GM06990 (cell line): ENCODE measurements around the gene TNIK.
A peak's percentile ranks its signal among the peaks of the same experiment; 100 is the strongest.

Experiments
- DNase-seq: peaks from one replicate; pipeline ENCODE4 v3.0.0-alpha.2; 2011; ENCODE audit not compliant: insufficient read length; ENCODE audit errors: extremely low read depth
- H3K27me3 ChIP-seq: replicated peaks from 2 replicates; pipeline ENCODE4 v1.6.0; 2011; ENCODE audit warnings: low read length; ENCODE audit not compliant: control insufficient read depth, insufficient read depth
- H3K36me3 ChIP-seq: 2 replicates; pipeline ENCODE4 v1.5.1; 2011; ENCODE audit warnings: low read length; ENCODE audit not compliant: control insufficient read depth, insufficient read depth
- H3K4me3 ChIP-seq: replicated peaks from 2 replicates; pipeline ENCODE4 v1.5.1; 2011; ENCODE audit warnings: low read depth, mild to moderate bottlenecking, control low read depth, low read length
- TF ChIP-seq, protein P1 (sequence below): IDR thresholded peaks from 2 replicates; pipeline ENCODE4 v1.5.1; 2011; ENCODE audit warnings: low read length, control low read depth, mild to moderate bottlenecking, inconsistent platforms; ENCODE audit not compliant: insufficient read depth, poor library complexity, severe bottlenecking

The TNIK gene

DNA sequence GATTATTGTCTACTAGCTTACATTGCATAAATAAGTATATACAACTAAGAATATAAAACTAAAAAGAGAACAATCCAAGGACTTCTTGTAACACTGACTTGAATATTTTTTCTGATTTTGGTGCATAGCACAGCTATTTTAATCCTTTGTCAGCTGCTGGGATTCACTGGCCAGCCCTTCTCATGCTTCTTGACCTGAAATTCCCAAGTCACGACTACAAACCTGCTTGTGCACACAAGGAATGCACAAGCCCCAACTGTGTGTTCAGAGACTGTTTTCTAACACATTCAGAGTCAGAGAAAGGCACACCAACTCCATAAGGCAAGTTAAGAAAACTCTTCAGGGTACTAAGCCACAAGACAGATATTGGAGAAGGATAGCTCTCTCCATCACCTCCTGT, 80.9 kb downstream of the TNIK start:
- no peaks in the 10 kb centered on the region; the same call in none of the 2 replicates for H3K36me3 ChIP-seq
- H3K27me3 ChIP-seq: no peaks in the 10 kb centered on the region
- TF ChIP-seq, protein P1, sequence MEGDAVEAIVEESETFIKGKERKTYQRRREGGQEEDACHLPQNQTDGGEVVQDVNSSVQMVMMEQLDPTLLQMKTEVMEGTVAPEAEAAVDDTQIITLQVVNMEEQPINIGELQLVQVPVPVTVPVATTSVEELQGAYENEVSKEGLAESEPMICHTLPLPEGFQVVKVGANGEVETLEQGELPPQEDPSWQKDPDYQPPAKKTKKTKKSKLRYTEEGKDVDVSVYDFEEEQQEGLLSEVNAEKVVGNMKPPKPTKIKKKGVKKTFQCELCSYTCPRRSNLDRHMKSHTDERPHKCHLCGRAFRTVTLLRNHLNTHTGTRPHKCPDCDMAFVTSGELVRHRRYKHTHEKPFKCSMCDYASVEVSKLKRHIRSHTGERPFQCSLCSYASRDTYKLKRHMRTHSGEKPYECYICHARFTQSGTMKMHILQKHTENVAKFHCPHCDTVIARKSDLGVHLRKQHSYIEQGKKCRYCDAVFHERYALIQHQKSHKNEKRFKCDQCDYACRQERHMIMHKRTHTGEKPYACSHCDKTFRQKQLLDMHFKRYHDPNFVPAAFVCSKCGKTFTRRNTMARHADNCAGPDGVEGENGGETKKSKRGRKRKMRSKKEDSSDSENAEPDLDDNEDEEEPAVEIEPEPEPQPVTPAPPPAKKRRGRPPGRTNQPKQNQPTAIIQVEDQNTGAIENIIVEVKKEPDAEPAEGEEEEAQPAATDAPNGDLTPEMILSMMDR: no peak
- H3K4me3 ChIP-seq: no peak overlapping the region
- DNase-seq: no peak

DNA sequence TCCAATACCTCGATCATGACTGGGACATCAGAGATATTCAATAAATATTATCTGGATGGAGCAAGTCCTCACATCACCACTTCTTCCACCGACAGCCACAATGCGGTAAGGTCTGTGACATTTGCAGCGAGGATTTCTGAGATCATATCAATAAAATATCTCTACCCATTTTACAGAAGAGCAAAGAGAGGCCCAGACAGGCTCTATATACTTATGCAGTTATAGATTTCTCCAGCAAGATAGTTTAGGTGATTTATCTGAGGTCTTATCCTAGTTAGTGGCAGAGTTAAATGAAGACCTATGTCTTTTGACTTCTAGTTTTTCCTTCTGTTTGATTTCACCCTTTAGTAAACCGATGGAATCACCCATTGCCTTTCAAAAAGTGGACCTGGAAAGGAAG, 81.6 kb downstream of the TNIK start:
- H3K4me3 ChIP-seq: no peak overlapping the region
- no peaks in the 10 kb centered on the region for H3K27me3 ChIP-seq
- H3K36me3 ChIP-seq: no peaks in the 10 kb centered on the region; the same call in none of the 2 replicates
- TF ChIP-seq, protein P1: no peak
- DNase-seq: no peak

DNA sequence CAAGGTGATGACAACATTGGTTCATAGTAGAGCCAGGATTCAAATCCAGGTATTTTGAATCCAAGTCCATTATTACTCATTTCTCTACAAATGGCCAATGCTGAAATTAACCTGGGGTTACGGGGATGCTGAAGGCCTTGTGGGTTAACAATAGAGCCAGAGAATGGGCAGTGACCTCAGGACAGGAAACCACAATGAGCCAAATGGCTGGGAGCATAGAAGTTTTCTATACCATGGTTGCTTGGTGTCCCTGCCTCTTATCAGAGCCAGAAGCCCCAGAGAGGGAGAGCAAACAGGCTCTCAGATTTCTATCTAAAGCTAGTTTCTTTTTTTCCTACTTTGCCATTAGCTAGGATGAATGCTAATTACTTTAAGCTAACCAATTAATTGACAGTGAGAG, 82.3 kb downstream of the TNIK start:
- Histone ChIP-seq H3K36me3 (no peaks in the 10 kb centered on the region; the same call in none of the 2 replicates), H3K27me3 (no peaks in the 10 kb centered on the region), H3K4me3 (no peak overlapping the region)
- DNase-seq: no peak
- TF ChIP-seq, protein P1: no peak

DNA sequence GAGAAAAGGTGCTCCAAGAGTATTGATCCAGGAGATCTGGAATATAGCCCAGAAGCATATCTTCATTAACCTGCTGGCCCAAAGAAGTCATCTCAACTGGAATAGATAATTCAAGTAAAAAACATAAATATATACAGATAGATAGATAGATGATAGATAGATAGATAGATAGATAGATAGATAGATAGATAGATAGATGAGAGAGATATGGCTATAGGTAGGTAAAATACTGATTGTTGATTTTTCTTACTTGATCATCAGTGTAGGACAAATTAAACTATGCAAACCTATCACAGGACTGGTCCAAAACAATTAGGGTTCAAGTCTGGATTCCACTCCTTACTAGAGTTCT, 83.6 kb downstream of the TNIK start:
- H3K36me3 ChIP-seq: no peaks in the 10 kb centered on the region; the same call in none of the 2 replicates
- no peaks in the 10 kb centered on the region for H3K27me3 ChIP-seq
- TF ChIP-seq, protein P1: no peak
- no peak for DNase-seq
- no peak overlapping the region for H3K4me3 ChIP-seq

DNA sequence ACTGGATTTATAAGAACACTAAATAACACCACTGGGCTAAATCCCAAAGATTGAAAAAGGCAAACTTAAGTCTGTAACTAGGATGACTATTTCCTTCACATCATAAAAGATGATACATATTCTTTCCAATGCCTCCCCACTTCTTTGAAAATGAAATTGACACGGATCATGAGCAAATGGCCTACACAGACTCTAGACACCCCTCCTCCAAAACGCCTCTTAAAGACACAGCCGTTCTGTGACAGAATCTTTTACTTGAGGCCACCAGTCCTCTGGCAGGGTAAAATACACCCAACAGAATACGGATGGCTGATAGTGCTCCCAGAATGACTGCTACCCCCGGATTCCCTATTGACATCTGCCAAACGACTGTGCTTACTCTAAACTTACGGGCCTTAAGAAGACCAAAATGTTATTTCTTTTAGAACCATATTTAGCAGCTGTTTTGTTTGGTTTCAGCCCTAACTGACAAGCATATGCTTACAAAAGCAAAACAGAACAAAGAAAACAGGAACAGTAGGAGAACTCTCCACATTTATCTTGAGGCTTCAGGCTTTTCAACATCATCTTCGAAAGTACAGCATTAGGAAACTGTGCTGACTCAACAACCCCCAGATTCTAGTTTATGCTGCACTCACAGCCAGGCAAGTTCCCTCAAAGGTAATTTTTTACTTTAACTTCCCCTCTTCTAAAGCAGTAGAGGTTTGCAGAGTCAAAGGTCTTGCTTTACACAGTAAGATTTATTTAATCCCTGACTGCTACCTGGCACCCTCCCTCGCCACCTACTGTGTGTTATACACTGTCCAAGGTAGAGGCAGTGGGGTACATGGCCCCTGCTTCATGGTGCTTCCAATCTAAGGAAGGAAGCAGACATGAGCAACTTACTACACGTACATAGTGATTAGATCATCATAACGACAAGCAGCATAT, 84.3 kb downstream of the TNIK start:
- TF ChIP-seq, protein P1: no peak
- DNase-seq: peak; percentile 22
- no peaks in the 10 kb centered on the region; the same call in none of the 2 replicates for H3K36me3 ChIP-seq
- H3K4me3 ChIP-seq: no peak overlapping the region
- H3K27me3 ChIP-seq: no peaks in the 10 kb centered on the region
